NCI-H69 (cell line): Measurements from ENCODE around the gene IL31RA.
A peak's percentile ranks its signal among the peaks of the same experiment; 100 is the strongest.

ENCODE experiments used
- DNase-seq: peaks from one replicate; lab custom pipeline; 2025; lab: John Stamatoyannopoulos, UW

IL31RA gene

DNA sequence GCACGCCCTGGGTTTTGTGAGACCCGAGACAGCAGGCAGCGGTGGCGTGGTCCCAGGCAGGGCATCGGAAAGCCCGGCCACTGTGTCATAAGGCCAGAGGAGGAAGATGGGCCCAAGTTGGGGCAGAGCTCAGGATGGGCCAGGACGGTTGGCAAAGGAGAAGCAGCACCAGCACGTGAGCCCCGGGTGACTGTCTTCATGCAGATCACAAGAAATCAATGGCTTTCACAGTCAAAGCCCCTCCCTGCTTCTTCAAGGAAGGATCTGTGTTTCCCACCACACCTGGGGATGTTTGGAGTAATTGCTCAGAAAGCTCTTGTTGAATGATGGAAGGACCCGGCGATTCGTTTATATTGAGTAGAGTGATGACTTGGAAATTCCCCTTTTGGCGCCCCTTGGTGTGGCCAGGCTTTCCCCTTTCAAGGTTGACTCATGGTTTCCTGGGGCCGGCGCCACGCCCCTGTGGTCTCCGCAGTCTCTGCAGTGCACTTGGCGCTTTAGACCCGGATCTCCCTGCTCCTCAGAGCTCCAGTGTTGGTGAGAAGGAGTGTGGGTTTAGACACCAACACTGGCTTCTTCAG lies 52.1 kb downstream of the IL31RA start:
- no peak for DNase-seq

DNA sequence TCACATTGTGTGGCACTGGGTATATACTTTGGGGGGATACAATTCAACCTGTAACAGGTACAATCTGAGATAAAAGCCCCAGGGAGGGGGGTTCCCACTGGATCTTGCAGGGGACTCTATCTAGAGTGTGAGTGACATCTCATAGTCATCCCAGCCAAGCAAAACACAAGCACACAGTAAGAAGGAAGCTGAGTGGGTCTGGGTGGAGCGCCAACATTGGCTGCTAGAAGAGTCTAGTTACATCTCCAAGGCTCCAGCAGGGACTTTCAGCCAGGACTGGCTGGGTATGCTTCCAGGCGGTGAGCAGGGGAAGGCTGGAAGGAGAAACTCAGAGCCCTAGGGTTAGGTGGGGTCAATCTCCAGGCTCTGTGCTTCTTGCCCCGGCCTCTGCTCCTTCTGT lies 53.0 kb downstream of the IL31RA start:
- no peak for DNase-seq

DNA sequence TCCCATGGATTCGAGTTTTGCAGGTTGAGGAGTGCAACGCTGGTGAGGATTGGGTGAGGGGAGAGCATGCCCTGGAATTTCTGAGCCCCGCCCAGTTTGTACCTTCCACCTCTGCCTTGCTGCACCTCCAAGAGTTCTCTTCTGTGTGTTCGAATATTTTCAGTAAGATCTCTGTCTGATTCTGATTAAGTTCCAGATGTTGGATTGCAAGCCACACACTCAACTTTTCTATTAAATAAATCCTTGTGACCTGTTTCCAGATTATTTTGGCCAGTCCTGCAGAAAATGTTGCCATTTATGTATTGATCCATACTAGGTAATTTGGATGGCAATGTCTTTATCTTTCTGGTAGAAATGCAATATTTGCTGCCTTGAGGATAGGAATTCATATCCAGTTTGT lies 54.1 kb downstream of the IL31RA start:
- no peak for DNase-seq

DNA sequence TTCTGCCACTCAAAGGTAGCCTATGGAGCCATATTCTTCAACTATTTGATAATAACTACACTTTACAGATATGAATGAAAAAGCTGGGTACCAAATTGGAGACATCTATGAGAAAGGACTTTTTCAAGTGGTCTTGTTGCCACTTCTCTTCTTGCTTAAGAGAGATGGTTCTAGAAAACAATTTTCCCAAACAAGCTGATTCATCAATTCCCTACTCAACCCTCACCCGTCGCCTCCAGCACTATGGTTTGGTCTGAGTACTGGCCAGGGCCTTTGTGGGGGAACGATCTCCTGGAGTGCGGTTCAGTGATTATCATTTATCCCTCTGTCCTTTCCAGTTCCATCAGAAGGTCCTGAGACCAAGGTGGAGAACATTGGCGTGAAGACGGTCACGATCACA lies 56.8 kb downstream of the IL31RA start:
- DNase-seq = no peak

DNA sequence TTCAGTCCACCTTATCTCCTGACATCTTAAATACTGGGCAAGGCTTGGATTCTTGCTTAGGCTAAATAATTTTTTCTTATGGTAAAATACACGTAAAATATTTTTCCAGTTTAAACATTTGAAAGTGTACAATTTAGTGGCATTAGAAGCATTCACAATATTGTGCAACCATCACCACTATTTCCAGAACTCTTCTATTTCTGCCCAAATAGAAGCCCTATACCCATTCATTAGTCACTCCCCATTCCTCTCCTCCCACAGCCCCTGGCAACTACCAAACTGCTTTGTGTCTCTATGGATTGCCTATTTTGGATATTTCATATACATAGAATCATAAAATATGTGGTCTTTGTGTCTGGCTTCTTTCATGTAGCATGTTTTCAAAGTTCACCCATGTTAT lies 57.6 kb downstream of the IL31RA start:
- no peak for DNase-seq

DNA sequence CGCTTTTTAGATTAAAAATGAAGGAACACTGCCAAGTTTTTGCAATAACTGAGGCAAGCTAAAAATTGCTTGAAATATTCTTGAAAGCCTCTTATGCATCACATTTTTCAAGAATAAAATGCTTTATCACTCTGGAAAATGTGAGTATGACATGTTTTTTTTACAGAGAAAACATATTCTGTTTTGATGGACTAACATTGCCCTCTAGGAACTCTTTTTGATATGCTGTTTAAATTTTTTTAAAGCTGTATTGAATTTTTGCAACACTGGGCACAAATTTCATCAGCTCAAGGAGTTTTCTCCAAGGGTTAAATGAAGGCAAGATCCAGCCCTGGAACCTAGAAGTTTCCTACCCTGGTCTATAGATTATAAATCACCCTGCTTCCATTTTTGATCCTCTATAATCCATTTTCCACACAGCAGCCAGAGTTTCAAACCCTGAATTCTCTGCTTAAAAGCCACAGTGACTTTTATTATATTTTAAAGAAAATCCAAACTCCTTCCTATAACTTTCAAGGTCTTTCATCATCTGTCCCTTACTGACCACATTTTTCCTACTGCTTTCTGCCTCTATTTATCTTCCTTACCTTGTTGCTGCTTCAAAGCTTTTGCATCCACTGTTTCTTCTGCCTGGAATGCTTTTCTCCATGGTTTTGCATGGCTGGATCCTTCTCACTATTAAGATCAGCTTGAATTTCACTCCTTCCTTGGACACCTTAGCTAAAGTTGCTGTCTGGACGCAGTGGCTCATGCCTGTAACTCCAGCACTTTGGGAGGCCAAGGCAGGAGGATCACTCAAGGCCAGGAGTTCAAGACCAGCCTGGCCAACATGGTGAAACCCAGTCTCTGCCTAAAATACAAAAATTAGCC lies 60.9 kb downstream of the IL31RA start:
- no peak for DNase-seq

DNA sequence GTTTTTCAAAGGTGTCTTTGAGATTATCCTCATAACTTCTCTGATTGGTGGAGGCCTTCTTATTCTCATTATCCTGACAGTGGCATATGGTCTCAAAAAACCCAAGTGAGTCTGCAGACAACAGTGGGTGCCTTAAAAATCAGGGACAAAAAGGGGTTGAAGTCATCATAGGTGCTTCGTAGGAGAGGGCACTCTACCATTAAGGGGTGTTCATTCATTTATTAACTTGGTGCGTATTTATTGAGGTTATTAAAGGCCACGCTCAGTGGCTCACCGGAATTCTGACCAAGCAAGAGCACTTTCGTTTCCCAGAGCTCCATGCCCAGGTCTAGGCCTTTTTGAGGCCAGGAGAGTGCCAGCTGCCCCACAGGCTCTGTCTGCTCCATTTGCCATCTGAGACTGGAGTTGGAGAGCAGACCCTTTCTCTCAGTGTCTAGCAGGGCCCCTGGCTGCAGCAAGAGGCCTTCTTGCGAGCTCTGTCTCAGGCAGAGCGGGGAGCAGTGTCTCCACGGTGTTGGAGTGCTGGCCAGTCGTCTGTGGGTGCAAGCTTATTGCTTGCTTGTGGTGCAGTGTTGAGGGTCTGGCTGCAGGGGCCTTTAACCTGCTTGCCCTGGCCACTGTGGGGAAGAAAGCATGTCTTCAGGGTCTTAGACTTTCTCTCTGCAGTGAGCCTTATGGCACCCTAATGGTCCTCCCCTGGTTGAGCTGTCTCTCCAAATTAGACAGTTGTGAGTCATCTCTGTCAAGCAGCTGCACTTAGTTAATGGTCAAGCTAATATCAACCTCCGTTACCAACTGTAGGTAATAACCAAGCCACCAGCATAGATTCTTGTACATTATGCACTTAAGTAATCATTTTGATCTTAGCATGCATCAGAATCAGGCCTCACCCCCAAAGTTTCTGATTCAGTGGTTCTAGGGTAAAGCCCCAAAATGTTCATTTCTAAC lies 62.6 kb downstream of the IL31RA start:
- DNase-seq = no peak

DNA sequence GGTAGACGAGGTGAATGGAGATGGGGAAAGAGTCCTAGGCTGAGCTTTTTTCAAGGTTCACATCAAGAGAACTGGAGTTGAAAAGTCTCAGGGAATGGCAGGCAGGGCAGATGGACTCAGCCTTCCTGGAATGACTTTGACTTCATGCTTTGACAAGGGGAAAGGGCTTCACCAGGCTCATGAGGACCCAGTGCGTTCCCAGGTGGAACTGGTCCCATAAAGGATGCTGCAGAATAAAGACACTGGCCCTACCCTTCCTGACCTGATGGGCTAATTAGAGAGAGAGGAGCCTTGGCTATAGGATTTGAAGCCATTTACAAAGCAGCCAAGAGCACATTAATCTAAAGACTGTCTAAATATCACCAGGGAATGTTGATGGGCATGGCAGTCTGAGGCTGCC lies 63.8 kb downstream of the IL31RA start:
- no peak for DNase-seq

DNA sequence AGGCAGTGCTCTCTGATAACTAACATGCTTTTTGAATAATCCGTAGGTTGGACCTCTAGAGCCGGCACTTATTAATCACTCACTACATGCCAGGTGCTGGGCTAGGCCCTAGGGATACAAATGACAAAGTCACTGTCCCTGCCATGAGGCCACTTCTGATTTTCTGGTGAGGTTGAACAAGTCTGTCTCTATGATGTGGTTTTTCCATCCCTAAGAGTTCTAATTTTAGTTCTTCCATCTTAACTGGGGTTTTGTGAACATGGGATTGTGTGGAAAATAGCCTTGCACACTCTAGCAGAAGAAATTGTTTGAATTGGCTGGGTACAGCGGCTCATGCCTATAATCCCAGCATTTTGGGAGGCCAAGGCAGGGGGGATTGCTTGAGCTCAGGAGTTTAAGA lies 64.6 kb downstream of the IL31RA start:
- no peak for DNase-seq

DNA sequence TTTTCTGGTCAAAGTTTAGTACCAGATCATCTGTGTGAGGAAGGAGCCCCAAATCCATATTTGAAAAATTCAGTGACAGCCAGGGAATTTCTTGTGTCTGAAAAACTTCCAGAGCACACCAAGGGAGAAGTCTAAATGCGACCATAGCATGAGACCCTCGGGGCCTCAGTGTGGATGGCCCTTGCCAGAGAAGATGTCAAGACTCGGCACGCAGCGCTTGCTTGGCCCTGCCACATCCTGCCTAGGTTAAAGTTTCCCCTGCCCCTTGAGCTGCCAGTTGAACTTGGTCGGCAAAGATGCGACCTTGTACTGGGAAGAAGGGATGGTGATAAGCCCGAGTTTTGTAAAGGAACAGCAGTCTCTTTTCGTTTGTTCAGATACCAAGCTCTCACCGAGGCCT lies 65.8 kb downstream of the IL31RA start:
- no peak for DNase-seq

DNA sequence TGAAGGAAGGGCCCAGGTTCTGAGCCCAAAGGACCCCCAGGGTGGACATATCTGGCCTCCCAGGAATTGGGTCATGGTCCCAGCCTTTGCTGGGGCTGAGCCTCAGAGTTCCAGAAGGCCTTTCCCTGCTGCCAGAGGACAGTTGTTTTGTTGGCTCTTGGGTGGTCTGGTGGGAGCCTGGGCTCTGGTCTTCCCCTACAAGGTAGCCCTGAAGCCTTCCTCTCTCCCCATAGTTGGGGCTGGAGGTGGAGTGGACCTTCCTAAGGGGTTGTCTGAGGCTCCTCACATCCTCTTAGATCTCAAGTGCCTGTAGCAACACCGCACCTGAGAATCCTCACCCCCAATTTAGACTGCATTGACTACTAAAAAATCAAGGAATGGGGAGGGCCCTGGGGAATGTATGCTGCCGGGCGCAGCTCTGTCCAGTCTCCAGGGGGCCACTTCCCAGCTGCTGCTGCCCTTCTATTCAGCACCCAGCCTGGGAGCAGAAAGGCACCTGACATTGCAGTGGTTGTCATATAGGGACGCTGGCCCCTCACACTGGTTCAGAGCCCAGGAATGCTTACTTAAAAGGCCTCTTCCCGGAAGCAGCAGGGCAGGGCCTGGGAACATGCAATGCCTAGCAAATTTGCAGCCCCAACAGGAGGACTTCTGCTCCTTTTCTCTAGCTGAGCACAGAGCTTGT lies 66.4 kb downstream of the IL31RA start:
- DNase-seq = no peak

DNA sequence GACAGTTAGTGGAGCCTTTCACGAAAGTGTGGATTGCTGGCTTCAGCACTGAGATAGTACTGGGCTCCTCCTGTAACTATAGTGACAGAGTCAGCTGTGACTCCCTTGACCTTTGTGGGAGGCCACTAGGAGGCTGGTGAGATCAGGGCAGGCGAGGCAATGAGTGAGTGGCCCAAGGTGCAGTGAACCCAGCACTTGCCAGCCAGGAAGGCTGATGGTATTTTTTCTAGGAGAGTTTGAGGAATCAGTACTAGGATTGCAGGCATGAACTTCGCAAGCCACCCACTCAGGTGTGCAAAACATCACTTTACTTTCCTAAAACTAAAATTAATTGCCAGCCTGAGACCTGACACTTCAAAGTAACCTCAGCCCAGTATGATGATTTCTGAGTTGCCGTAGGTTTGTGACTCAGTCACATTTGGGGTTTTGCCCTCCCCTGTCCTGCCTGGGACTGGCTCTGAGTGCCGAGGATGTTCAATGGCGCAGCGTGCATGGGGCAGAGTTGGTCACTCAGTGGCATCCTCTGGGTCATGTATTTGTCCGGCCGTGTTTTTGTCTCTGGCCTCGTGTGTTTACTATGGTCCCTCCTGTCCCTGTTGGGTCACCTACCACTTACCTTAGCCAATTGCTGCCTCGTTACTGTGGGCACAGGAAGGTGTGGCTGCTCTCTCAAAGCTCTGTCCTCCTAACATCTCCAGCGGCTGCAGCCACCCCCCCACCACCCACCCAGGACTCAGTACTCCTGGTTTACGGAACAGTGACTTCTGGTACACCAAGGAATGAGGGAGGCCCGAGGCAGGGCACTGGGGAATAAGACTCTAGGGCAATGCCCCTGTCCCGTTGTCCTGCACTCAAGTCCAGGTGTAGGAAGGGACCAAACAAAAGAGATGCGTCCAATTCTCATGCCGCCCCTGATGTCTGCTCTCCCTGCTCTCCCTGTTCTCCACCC lies 67.2 kb downstream of the IL31RA start:
- DNase-seq = no peak

DNA sequence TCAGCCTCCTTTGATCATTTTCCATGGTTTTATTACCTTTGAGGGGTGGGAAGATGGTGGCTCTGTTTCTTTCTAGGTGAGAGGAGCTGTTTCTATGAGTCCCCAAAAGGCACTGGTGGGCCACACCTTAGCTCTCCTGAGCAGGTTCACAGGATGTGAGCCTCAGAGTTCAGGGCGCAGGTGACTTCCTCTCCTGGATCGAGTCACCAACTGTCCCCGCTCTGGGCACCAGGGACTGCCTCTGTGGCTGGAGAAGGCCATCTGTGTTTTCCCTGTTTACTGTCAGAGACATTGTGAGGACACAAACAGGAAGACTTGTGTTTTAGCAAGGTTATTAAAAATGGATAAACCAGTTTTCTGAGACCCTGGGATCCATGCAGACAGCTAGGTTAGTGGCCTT lies 68.5 kb downstream of the IL31RA start:
- DNase-seq = no peak

DNA sequence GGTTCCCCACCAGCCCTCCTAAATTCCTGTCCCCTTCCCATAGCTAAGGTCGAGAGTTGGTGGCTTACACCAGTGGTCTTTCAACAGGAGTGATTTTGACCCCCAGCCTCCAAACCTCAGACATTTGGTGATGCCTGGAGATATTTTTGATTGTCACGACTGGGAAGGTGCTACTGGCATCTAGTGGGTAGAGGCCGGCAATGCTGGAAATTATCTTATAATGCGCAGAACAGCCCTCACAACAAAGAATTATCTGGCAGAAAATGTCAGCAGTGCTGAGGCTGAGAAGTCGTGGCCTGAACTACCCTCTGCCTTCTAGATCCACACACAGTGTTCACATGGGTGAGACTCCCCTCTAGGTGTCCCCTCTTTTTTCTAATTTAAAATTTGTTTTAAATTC lies 69.6 kb downstream of the IL31RA start:
- no peak for DNase-seq

DNA sequence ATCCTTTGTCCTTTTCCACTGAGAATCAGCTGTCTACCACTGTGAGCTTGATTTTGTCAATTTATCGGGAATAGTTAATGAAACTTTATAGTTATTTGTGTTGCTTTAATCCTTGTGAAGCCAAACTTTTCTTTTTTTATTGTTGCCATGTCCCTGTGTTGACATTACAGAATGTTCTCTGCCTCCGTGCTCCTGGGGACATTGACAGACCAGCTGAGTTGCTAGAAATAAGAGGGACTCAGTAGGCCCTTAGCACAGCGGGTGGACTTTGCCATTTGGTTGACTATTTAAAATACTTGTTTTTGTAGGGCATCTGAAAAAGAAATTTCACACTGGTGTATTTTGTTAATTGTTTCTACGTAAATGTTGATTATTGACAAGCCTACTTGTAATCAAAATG lies 70.5 kb downstream of the IL31RA start:
- DNase-seq = no peak

DNA sequence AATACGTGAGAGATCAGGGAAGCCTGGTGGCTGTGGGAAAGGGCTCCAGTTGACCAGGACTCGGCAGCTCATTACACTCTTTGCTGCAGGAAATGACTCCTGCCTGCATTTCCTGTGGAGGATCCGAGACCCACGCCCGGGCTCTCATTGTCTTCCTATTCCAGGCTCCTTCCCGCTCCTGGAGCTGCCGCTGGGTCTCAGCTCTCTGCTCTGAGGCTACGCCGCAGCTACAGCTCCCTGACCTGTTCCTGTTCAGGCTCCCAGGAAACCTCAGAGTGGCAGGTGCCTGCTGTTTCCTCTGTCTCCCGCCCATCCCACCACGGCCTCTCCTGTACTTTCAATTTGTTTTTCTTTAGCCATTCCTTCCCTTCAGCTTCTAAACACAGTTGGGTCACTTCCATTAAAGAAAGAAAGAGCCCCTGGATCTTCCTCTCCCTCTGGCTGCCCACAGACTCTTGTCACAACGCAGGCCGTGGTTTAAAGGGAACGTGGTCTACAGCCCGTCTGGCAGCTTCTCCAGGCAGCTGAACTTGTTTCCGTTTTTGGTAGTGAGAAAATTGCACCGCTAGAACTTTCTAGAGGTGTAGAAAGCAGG lies 72.1 kb downstream of the IL31RA start:
- DNase-seq = peak; percentile 38

DNA sequence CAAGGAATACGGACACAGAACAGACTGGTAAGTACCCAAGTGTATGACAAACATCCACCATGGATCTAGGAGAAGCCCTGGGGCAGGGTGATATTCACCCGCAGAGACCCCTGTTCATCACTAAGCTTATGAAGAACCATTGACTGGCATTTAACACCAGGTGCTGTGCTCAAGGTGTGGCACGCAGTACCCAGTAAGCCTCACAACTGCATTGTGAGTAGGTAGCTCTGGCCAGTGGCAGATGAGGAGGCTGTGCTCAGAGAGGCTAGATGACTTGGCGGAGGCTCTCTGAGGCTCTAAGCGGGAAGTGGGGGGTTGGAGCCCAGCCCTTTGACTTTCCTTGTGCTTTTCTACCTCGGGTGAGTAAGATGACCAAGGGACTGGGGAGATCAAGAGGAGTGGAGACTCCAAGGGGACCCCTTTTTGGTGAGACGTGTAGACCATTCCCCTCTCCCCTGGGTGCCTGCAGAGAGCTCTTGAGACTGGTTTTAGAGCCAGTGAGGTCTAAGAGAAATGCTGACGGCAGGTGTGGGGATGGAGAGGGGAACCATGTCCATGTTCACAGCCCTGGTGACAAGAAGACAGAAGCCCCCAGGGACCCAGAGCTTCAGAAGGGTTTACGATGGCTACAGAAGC lies 72.8 kb downstream of the IL31RA start:
- no peak for DNase-seq

DNA sequence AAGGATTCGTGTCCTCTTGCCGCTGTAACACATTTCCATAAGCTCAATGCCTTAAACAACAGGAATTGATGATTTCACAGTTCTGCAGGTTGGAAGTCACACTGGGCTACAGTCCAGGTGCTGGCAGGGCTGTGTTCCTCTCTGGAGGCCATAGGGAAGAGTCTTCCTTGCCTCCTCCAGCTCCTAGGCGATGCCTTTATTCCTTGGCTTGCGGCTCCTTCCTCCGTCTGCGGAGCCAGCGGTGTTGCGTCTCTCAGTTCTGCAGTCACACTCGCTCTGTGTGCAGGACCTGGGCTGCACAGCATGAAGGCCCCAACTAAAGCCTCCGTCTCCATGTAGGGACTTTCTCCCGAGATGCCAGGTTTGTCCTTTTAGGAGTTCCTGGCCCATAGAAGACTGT lies 73.6 kb downstream of the IL31RA start:
- DNase-seq = no peak

DNA sequence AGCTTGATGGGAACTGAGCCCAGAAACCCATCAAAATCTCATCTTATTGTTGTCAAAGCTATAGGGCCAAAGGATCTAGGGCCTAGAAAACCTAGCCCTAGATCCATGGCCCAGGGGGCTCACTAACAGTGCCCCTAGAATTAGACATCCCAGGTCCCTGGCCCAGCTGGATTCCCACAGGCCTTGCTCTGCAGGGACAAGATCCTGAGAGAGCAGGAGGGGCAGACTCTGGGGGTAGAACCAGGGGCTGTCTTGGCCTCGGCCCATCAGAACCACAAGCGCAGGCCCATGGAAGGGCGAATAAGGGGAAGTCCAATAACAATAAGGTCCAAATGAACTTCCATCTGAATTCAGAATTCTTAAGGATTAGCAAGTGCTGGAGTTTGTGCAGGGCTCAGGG lies 74.0 kb downstream of the IL31RA start:
- DNase-seq = no peak

DNA sequence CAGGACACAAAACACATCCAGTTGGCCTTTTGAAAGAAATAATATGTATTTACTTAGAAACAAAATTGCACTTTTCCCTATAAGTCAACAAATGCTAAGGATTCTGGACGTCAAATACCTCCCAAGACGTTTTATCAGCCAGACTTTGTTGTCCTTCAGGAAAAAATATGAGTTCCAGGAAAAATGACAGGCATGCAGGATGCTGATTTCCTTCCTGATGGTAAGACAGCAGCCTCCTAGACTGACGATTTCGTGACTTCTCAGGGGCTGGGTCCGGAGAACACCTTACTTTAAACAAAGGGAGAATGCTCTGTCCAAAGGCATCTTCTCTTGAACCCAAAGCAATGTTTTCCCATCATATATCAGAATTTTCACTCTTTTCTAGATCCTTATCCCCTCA lies 74.6 kb downstream of the IL31RA start:
- no peak for DNase-seq
